H1 (cell line): Measurements from ENCODE around the gene TEX29. TPM values are rescaled to one million over a fixed set of nuclear protein-coding genes. Genes with fewer than 3 reads are reported as not detected.

ENCODE experiments used
- CTCF ChIA-PET: fragments of 300-600 bp; sonication (Branson Sonifier 250); formaldehyde crosslinking; loops from one replicate; lab custom pipeline; 2021; ENCODE audit not compliant: partially characterized antibody; lab: Charles Lee
- POLR2A ChIA-PET: fragments of 300-600 bp; sonication (Branson Sonifier 250); formaldehyde crosslinking; loops from one replicate; lab custom pipeline; 2021; ENCODE audit warnings: inconsistent platforms; ENCODE audit not compliant: partially characterized antibody; lab: Charles Lee
- DNase-seq, 2 experiments: peaks; one replicate each; pipeline versions ENCODE4 v3.0.0 to v3.0.0-alpha.2; 2010 to 2022; ENCODE audit warnings: low spot score in 2 of 2, low read depth in 1 of 2, mixed read lengths in 1 of 2
- FAIRE-seq: peaks from 2 replicates; lab custom pipeline; 2011; peaks lifted over from hg19 to GRCh38; lab: Jason Lieb, UNC
- H2AFZ ChIP-seq: 2 replicates; pipeline ENCODE4 v1.8.1; 2012; ENCODE audit warnings: low read length, inconsistent platforms
- H2AK5ac ChIP-seq: 2 replicates; pipeline ENCODE4 v1.6.1; 2013; ENCODE audit warnings: low read depth, low read length
- H2BK120ac ChIP-seq: replicated peaks from 2 replicates; pipeline ENCODE3; 2013; ENCODE audit warnings: low read depth, low read length, inconsistent platforms
- H2BK12ac ChIP-seq: 2 replicates; pipeline ENCODE4 v1.6.1; 2013; ENCODE audit warnings: low read depth, low read length
- H2BK15ac ChIP-seq: 2 replicates; pipeline ENCODE4 v1.6.1; 2013; ENCODE audit warnings: low read length
- H2BK20ac ChIP-seq: 2 replicates; pipeline ENCODE4 v1.6.1; 2013; ENCODE audit warnings: low read length
- H2BK5ac ChIP-seq: 2 replicates; pipeline ENCODE4 v1.6.1; 2013; ENCODE audit warnings: low read depth, low read length
- H3K14ac ChIP-seq: 2 replicates; pipeline ENCODE4 v1.6.1; 2013; ENCODE audit warnings: inconsistent platforms; ENCODE audit not compliant: insufficient read length
- H3K18ac ChIP-seq: 2 replicates; pipeline ENCODE4 v1.6.1; 2013; ENCODE audit warnings: low read length; ENCODE audit errors: extremely low read depth
- H3K23ac ChIP-seq: 2 replicates; pipeline ENCODE4 v1.6.1; 2013; ENCODE audit warnings: inconsistent platforms; ENCODE audit not compliant: insufficient read length
- H3K23me2 ChIP-seq: 2 replicates; pipeline ENCODE4 v1.6.1; 2013; ENCODE audit warnings: low read depth, low read length
- H3K27ac ChIP-seq: 2 replicates; pipeline ENCODE4 v1.6.1; 2011; ENCODE audit warnings: low read depth, low read length, inconsistent platforms
- H3K27me3 ChIP-seq, 4 experiments: replicated peaks in 1 of 4; 1 replicate in 1 of 4; 2 replicates in 3 of 4; pipeline versions ENCODE4 v1.6.1 to v1.8.1; 2011 to 2013; ENCODE audit warnings: low read length in 3 of 4, mild to moderate bottlenecking in 3 of 4, inconsistent platforms in 2 of 4, mixed read lengths in 2 of 4, moderate library complexity in 1 of 4; ENCODE audit not compliant: control insufficient read depth in 3 of 4, insufficient read depth in 3 of 4; ENCODE audit errors: extremely low read depth in 1 of 4
- H3K36me3 ChIP-seq, 4 experiments: 2 replicates each; pipeline versions ENCODE4 v1.6.1 to v1.8.1; 2011 to 2013; ENCODE audit warnings: mild to moderate bottlenecking in 4 of 4, low read length in 3 of 4, moderate library complexity in 2 of 4, control low read depth in 1 of 4, inconsistent platforms in 1 of 4; ENCODE audit not compliant: insufficient read depth in 4 of 4, control insufficient read depth in 2 of 4
- H3K4ac ChIP-seq: replicated peaks from 2 replicates; pipeline ENCODE3; 2013; ENCODE audit warnings: low read length, low read depth, mixed read lengths, inconsistent platforms; ENCODE audit not compliant: insufficient read length
- H3K4me1 ChIP-seq, 4 experiments: replicated peaks in 1 of 4; 1 replicate in 1 of 4; 2 replicates in 3 of 4; pipeline versions ENCODE4 v1.6.1 to v1.8.1; 2011 to 2013; ENCODE audit warnings: low read length in 3 of 4, inconsistent platforms in 2 of 4, mixed read lengths in 1 of 4; ENCODE audit not compliant: insufficient read depth in 4 of 4, control insufficient read depth in 3 of 4
- H3K4me2 ChIP-seq, 2 experiments: 2 replicates each; pipeline versions ENCODE4 v1.6.1 to v1.8.1; 2011 to 2013; ENCODE audit warnings: low read depth in 2 of 2, low read length in 2 of 2, control low read depth in 1 of 2, inconsistent platforms in 1 of 2, mild to moderate bottlenecking in 1 of 2; ENCODE audit not compliant: insufficient read depth in 1 of 2
- H3K4me3 ChIP-seq, 4 experiments: fragments of 200-600, 300-600 bp in 1 of 4; sonication (generic), shearing (Covaris generic), sonication (Bioruptor Twin) in 1 of 4; 2 replicates each; pipeline versions ENCODE4 v1.5.1 to v1.8.1; 2011 to 2016; ENCODE audit warnings: low read length in 4 of 4, low read depth in 3 of 4, control low read depth in 2 of 4, inconsistent platforms in 2 of 4, mild to moderate bottlenecking in 2 of 4, mixed read lengths in 1 of 4, moderate library complexity in 1 of 4; ENCODE audit not compliant: insufficient read depth in 2 of 4; ENCODE audit errors: extremely low read depth in 1 of 4
- H3K56ac ChIP-seq: replicated peaks from 2 replicates; pipeline ENCODE3; 2013; ENCODE audit warnings: low read depth, mild to moderate bottlenecking, mixed read lengths, low read length, inconsistent platforms; ENCODE audit not compliant: insufficient read length
- H3K79me1 ChIP-seq: 2 replicates; pipeline ENCODE4 v1.6.1; 2013; ENCODE audit warnings: low read depth, low read length, control low read depth
- H3K79me2 ChIP-seq, 2 experiments: 2 replicates each; pipeline versions ENCODE4 v1.6.1 to v1.8.1; 2012 to 2013; ENCODE audit warnings: low read length in 2 of 2, mild to moderate bottlenecking in 2 of 2, inconsistent platforms in 1 of 2; ENCODE audit not compliant: insufficient read depth in 2 of 2, control insufficient read depth in 1 of 2
- H3K9ac ChIP-seq, 4 experiments: replicated peaks in 1 of 4; 1 replicate in 1 of 4; 2 replicates in 3 of 4; pipeline versions ENCODE4 v1.6.1 to v1.8.1; 2011 to 2013; ENCODE audit warnings: low read depth in 3 of 4, low read length in 3 of 4, control low read depth in 2 of 4, mild to moderate bottlenecking in 2 of 4, moderate library complexity in 2 of 4, inconsistent platforms in 1 of 4; ENCODE audit errors: extremely low read depth in 1 of 4
- H3K9me3 ChIP-seq, 2 experiments: 2 replicates each; pipeline versions ENCODE4 v1.6.1 to v1.8.1; 2012 to 2013; ENCODE audit warnings: mild to moderate bottlenecking in 2 of 2, moderate library complexity in 2 of 2, control low read depth in 1 of 2, inconsistent platforms in 1 of 2, low read depth in 1 of 2, low read length in 1 of 2, mixed read lengths in 1 of 2; ENCODE audit not compliant: insufficient read depth in 2 of 2
- H4K20me1 ChIP-seq, 2 experiments: replicated peaks in 1 of 2; 2 replicates each; pipeline versions ENCODE3 to v1.8.1; 2011 to 2013; ENCODE audit warnings: inconsistent platforms in 2 of 2, low read length in 2 of 2, mild to moderate bottlenecking in 1 of 2; ENCODE audit not compliant: insufficient read depth in 2 of 2, control insufficient read depth in 1 of 2
- H4K5ac ChIP-seq: 2 replicates; pipeline ENCODE4 v1.6.1; 2013; ENCODE audit warnings: low read length, low read depth, mixed read lengths, inconsistent platforms; ENCODE audit not compliant: insufficient read length
- H4K8ac ChIP-seq: 2 replicates; pipeline ENCODE4 v1.8.0; 2013; ENCODE audit warnings: mild to moderate bottlenecking, moderate library complexity, low read length, inconsistent platforms; ENCODE audit not compliant: insufficient read depth; ENCODE audit errors: extremely low read depth
- H4K91ac ChIP-seq: replicated peaks from 2 replicates; pipeline ENCODE3; 2013; ENCODE audit warnings: low read length, mixed read lengths, inconsistent platforms; ENCODE audit not compliant: insufficient read length
- BACH1 ChIP-seq: IDR thresholded peaks from 2 replicates; pipeline ENCODE4 v1.6.1; 2012; ENCODE audit warnings: low read length, improper control_type of control experiment
- CBX5 ChIP-seq: fragments of 300-800, 300-1000 bp; sonication (generic); IDR thresholded peaks from 2 replicates; pipeline ENCODE4 v1.7.1; 2016; ENCODE audit warnings: antibody characterized with exemption, low read length, low read depth
- JUN ChIP-seq: IDR thresholded peaks from 2 replicates; pipeline ENCODE4 v1.6.1; 2011; ENCODE audit warnings: low read depth, mild to moderate bottlenecking, improper control_type of control experiment, low read length
- KDM1A ChIP-seq: fragments of 200-600, 300-600 bp; sonication (generic); IDR thresholded peaks from 2 replicates; pipeline ENCODE4 v1.7.1; 2016; ENCODE audit warnings: mild to moderate bottlenecking, low read length, borderline replicate concordance
- RAD21 ChIP-seq, 2 experiments: IDR thresholded peaks in 1 of 2; conservative IDR thresholded peaks in 1 of 2; 2 replicates each; pipeline ENCODE4 v1.6.1; 2011; ENCODE audit warnings: low read depth in 2 of 2, low read length in 2 of 2, improper control_type of control experiment in 1 of 2, inconsistent platforms in 1 of 2, mild to moderate bottlenecking in 1 of 2, moderate library complexity in 1 of 2
- RXRA ChIP-seq: IDR thresholded peaks from 2 replicates; pipeline ENCODE4 v1.6.1; 2011; ENCODE audit warnings: low read depth, mild to moderate bottlenecking, low read length, moderate library complexity; ENCODE audit not compliant: insufficient read depth
- SIN3A ChIP-seq, 2 experiments: IDR thresholded peaks in 1 of 2; conservative IDR thresholded peaks in 1 of 2; 2 replicates each; pipeline ENCODE4 v1.6.1; 2011 to 2012; ENCODE audit warnings: low read length in 2 of 2, improper control_type of control experiment in 1 of 2, low read depth in 1 of 2, mild to moderate bottlenecking in 1 of 2
- SP4 ChIP-seq: IDR thresholded peaks from 2 replicates; pipeline ENCODE4 v1.6.1; 2012; ENCODE audit warnings: low read length, inconsistent platforms
- WGBS, 2 experiments: shearing (Covaris generic) in 1 of 2; methylation state at CpG; one replicate each; pipeline versions ENCODE4 v1.1.6 to v1.1.7; 2013 to 2015; ENCODE audit warnings: low lambda C conversion rate in 2 of 2, mixed read lengths in 2 of 2, inconsistent platforms in 1 of 2, low coverage in 1 of 2, missing lambda C conversion rate in 1 of 2; ENCODE audit not compliant: insufficient replicate concordance in 2 of 2, insufficient coverage in 1 of 2, insufficient read length in 1 of 2; ENCODE audit errors: extremely low coverage in 1 of 2, missing lambda C conversion rate in 1 of 2; 5-methylcytosine and 5-hydroxymethylcytosine counted together
- polyA plus RNA-seq, 7 experiments: library from polyadenylated mRNA; depleted of rRNA in 3 of 7; stranded (reverse) in 5 of 7; unstranded in 2 of 7; fragments of >200 nt in 5 of 7; fragments of 200-250 nt in 2 of 7; gene quantifications; 1 replicate in 5 of 7; 2 replicates in 1 of 7; 4 replicates in 1 of 7; pipeline versions ENCODE4 v1.2.1 to v1.2.3, GENCODE V29; 2011 to 2013; ENCODE audit warnings: missing spikeins in 2 of 7, mixed read lengths in 2 of 7
- total RNA-seq: library from RNA; stranded (reverse); fragmentation: NEBNext Ultra II Directional; extraction: Animal tissue kit (Norgen Biotek cat#: 25700); gene quantifications from 2 replicates; pipeline ENCODE4 v1.2.1, GENCODE V29; 2021

Gene TEX29
- total and polyA plus RNA-seq, 2 of the 8 experiments (the other 6 are each of a cell fraction or from before 2014, with no cell fraction given) = 0.08 TPM; not detected in 1

DNA sequence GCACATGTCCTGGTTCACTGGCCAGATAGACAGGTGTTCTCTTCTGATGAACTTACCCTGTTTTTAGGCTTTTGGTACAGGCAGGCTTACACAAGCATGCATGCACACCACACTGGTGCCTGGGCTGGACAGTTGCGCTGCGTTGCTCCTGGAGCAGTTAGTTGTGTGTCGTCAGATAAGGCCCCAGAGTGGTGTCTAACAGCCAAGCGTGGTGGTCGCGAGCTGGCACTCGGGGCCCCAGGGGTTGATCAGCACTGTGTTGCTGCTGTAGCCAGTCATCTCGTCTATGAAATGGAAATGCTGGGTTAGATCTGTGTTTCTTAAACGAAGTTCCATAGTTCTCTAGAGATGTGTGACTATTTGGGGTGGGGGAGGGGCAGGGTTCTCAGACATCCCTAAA is 24.6 kb upstream of the TEX29 start:
- Histone ChIP-seq H3K79me1 (no peaks in the 10 kb centered on the region; the same call in 1 of the 2 replicates), H3K18ac (no peak overlapping the region), H3K9ac (no peak overlapping the region), H3K23ac (no peak overlapping the region), H3K9me3 (no peaks in the 10 kb centered on the region), H2AK5ac (no peak overlapping the region), H4K91ac (no peak overlapping the region), H3K14ac (no peak overlapping the region), H3K27me3 (no peaks in the 10 kb centered on the region), H3K79me2 (no peaks in the 10 kb centered on the region), H2BK12ac (no peak overlapping the region), H4K20me1 (peaks cover 0 to 4% of the 10 kb centered on the region in 2 experiments), H3K27ac (no peak overlapping the region), H2BK5ac (peak overlapping the region; percentile 62; the same call in 1 of the 2 replicates), H4K5ac (no peak overlapping the region), H2BK20ac (no peak overlapping the region), H2AFZ (no peak overlapping the region), H3K4me2 (no peak overlapping the region), H3K4ac (no peak overlapping the region), H3K4me1 (no peaks in the 10 kb centered on the region), H3K56ac (no peak overlapping the region), H3K4me3 (no peak overlapping the region), H3K23me2 (no peaks in the 10 kb centered on the region), H4K8ac (no peak overlapping the region), H3K36me3 (peaks cover 0 to 16% (median 3%) of the 10 kb centered on the region in 4 experiments; a peak in 5 of 8 replicates), H2BK120ac (no peak overlapping the region), H2BK15ac (no peak overlapping the region)
- FAIRE-seq = no peak
- ChIA-PET CTCF (no interaction called here), POLR2A (no interaction called here)
- no peak for TF ChIP-seq KDM1A
- no peak for TF ChIP-seq RXRA
- TF ChIP-seq JUN = no peak
- no peak for TF ChIP-seq BACH1
- no peak for TF ChIP-seq SIN3A (conservative IDR thresholded peaks at IDR 0.05 in 1 of 2, IDR thresholded peaks at IDR 0.05 in 1 of 2; ENCODE audit: low read depth in 1 of 2, low read length in 2 of 2)
- TF ChIP-seq SP4 = no peak
- no peak for TF ChIP-seq CBX5
- no peak for TF ChIP-seq RAD21 (IDR thresholded peaks at IDR 0.05 in 1 of 2, conservative IDR thresholded peaks at IDR 0.05 in 1 of 2; ENCODE audit: low read depth in 2 of 2, low read length in 2 of 2)
- 95% methylated on average over 9 of the region's 9 CpGs; no CpG with 5 or more reads in 1 of the 2 experiments for WGBS, 2 experiments
- DNase-seq = no peak
